KMS-11 (cell line): ENCODE data around the gene KIF26B.

ENCODE experiments used
- H2AFZ ChIP-seq: fragments of 200-600 bp; sonication (generic); 2 replicates; pipeline ENCODE4 v1.6.1; 2016; ENCODE audit warnings: antibody characterized with exemption, mixed run types, low read depth
- H3K27ac ChIP-seq: fragments of 200-600 bp; sonication (generic); 2 replicates; pipeline ENCODE4 v1.6.1; 2016; ENCODE audit warnings: mild to moderate bottlenecking, mixed run types
- H3K27me3 ChIP-seq: fragments of 200-600 bp; sonication (generic); 2 replicates; pipeline ENCODE4 v1.6.1; 2017; ENCODE audit warnings: mild to moderate bottlenecking, low read depth, mixed run types, moderate library complexity; ENCODE audit not compliant: insufficient read depth
- H3K36me3 ChIP-seq: fragments of 200-600 bp; sonication (generic); 2 replicates; pipeline ENCODE4 v1.6.1; 2017; ENCODE audit warnings: mild to moderate bottlenecking, mixed run types; ENCODE audit not compliant: insufficient read depth
- H3K4me1 ChIP-seq: fragments of 200-600 bp; sonication (generic); 2 replicates; pipeline ENCODE4 v1.6.1; 2016; ENCODE audit warnings: mild to moderate bottlenecking, low read depth, mixed run types; ENCODE audit not compliant: poor library complexity, severe bottlenecking
- H3K4me2 ChIP-seq: fragments of 200-600 bp; sonication (generic); 2 replicates; pipeline ENCODE4 v1.7.0; 2016; ENCODE audit warnings: mild to moderate bottlenecking, mixed run types
- H3K4me3 ChIP-seq: fragments of 200-600 bp; sonication (generic); IDR thresholded peaks from 2 replicates; pipeline ENCODE4 v1.6.1; 2017; ENCODE audit warnings: low read depth, low read length, mixed read lengths; ENCODE audit not compliant: insufficient read depth
- H3K79me2 ChIP-seq: fragments of 200-600 bp; sonication (generic); 2 replicates; pipeline ENCODE4 v1.6.1; 2016; ENCODE audit warnings: low read depth, mixed run types; ENCODE audit not compliant: insufficient read depth
- H3K9ac ChIP-seq: fragments of 200-600 bp; sonication (generic); 2 replicates; pipeline ENCODE4 v1.6.1; 2016; ENCODE audit warnings: mild to moderate bottlenecking, mixed run types
- H4K20me1 ChIP-seq: fragments of 200-600 bp; sonication (generic); 2 replicates; pipeline ENCODE4 v1.6.1; 2016; ENCODE audit warnings: mild to moderate bottlenecking, mixed run types; ENCODE audit not compliant: insufficient read depth
- TF ChIP-seq, protein P1 (sequence below): fragments of 200-600 bp; sonication (generic); conservative IDR thresholded peaks from 2 replicates; pipeline ENCODE4 v1.6.1; 2017; ENCODE audit warnings: low read depth, mild to moderate bottlenecking, antibody characterized with exemption, low read length, moderate library complexity, mixed read lengths

Gene KIF26B

GRCh38 chr1:245247356-245247755 is 92.6 kb downstream of the KIF26B start:
- H3K27ac ChIP-seq: no peak overlapping the region
- no peaks in the 10 kb centered on the region for H4K20me1 ChIP-seq
- no peak overlapping the region for H3K9ac ChIP-seq
- no peak overlapping the region for H3K4me3 ChIP-seq
- TF ChIP-seq, protein P1, sequence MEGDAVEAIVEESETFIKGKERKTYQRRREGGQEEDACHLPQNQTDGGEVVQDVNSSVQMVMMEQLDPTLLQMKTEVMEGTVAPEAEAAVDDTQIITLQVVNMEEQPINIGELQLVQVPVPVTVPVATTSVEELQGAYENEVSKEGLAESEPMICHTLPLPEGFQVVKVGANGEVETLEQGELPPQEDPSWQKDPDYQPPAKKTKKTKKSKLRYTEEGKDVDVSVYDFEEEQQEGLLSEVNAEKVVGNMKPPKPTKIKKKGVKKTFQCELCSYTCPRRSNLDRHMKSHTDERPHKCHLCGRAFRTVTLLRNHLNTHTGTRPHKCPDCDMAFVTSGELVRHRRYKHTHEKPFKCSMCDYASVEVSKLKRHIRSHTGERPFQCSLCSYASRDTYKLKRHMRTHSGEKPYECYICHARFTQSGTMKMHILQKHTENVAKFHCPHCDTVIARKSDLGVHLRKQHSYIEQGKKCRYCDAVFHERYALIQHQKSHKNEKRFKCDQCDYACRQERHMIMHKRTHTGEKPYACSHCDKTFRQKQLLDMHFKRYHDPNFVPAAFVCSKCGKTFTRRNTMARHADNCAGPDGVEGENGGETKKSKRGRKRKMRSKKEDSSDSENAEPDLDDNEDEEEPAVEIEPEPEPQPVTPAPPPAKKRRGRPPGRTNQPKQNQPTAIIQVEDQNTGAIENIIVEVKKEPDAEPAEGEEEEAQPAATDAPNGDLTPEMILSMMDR: no peak
- no peaks in the 10 kb centered on the region for H3K27me3 ChIP-seq
- H2AFZ ChIP-seq: no peak overlapping the region
- no peaks in the 10 kb centered on the region for H3K79me2 ChIP-seq
- H3K4me2 ChIP-seq: no peak overlapping the region
- H3K36me3 ChIP-seq: no peaks in the 10 kb centered on the region
- H3K4me1 ChIP-seq: no peaks in the 10 kb centered on the region

DNA sequence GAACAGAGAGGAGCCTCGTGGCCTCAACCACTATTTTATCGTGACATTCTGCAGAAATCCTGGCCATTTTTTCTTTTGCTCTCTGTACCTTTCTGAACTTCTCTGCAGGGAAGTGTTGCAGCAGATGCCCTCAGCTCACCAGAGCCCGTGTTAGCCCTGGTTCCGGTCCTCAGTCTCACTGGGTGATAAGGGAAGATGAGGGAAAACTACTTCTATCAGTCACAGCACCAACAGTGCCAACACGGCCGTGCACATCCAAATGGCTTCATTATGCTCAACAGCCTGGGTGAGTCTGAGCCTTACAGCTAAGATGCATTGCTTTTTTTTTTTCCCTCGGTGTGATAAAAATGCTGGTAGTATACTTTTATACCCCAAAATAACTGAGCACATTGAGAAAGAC is 93.0 kb downstream of the KIF26B start:
- TF ChIP-seq, protein P1: no peak
- no peak overlapping the region for H3K4me2 ChIP-seq
- no peak overlapping the region for H2AFZ ChIP-seq
- no peak overlapping the region for H3K4me3 ChIP-seq
- no peaks in the 10 kb centered on the region for H3K79me2 ChIP-seq
- no peaks in the 10 kb centered on the region for H3K4me1 ChIP-seq
- no peaks in the 10 kb centered on the region for H3K36me3 ChIP-seq
- H3K27me3 ChIP-seq: no peaks in the 10 kb centered on the region
- H4K20me1 ChIP-seq: no peaks in the 10 kb centered on the region
- no peak overlapping the region for H3K27ac ChIP-seq
- no peak overlapping the region for H3K9ac ChIP-seq

- H3K4me1 ChIP-seq: no peaks in the 10 kb centered on the region
- no peaks in the 10 kb centered on the region for H4K20me1 ChIP-seq
- no peak overlapping the region for H3K4me2 ChIP-seq
- H3K36me3 ChIP-seq: no peaks in the 10 kb centered on the region
- TF ChIP-seq, protein P1: no peak
- no peaks in the 10 kb centered on the region for H3K79me2 ChIP-seq
- H3K27me3 ChIP-seq: no peaks in the 10 kb centered on the region
- no peak overlapping the region for H3K4me3 ChIP-seq
- no peak overlapping the region for H2AFZ ChIP-seq
- H3K27ac ChIP-seq: no peak overlapping the region
- no peak overlapping the region for H3K9ac ChIP-seq
These were observed 93.5 kb downstream of the KIF26B start for GRCh38 chr1:245248231-245248731.

DNA sequence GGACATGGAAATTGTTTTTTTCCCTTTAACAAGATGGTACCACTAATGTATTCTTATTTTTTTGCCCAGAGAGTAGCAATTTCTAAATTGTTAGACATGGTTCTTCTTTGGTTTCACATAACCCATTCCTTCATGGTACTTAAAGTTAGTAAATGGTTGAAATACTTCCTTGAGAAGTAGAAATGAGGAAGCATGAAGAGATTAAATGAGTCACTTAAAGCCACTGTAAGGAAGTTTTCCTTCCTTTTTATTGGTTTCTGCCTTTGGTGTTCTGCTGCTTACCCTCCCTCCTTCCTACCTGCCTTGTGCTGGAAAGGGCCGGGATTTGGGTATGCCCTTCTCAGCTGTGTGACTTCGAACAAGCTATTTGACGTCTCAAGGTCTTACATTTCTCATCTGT is 101.0 kb downstream of the KIF26B start:
- H3K79me2 ChIP-seq: no peaks in the 10 kb centered on the region
- no peaks in the 10 kb centered on the region for H3K27me3 ChIP-seq
- H3K4me1 ChIP-seq: no peaks in the 10 kb centered on the region
- no peak overlapping the region for H3K27ac ChIP-seq
- TF ChIP-seq, protein P1: no peak
- no peaks in the 10 kb centered on the region for H3K36me3 ChIP-seq
- H3K9ac ChIP-seq: no peak overlapping the region
- no peak overlapping the region for H3K4me3 ChIP-seq
- no peaks in the 10 kb centered on the region for H4K20me1 ChIP-seq
- H3K4me2 ChIP-seq: no peak overlapping the region
- no peak overlapping the region for H2AFZ ChIP-seq
